ENCODE data around the gene WWC1.
"Not testable (repeated sequence)": the region's sequence is repeated elsewhere in the genome, so short reads cannot be mapped to it uniquely, and the experiment has no call there.

The WWC1 gene

DNA sequence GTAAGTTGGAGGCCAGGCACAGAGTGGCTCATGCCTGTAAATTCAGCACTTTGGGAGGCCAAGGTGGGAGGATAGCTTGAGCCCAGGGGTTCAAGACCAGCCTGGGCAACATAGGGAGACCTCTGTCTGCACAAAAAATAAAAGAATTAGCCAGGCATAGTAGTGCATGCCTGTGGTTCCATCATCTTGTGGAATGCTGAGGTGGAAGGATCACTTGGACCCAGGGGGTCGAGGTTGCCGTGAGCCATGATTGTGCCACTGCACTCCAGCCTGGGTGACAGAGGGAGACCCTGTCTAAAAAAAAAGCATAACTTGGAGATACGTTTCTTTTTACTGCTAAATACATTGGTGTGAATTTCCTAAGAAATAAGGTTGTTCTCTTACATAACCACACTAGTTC is 19.1 kb downstream of the WWC1 start:
- DNase-seq = not testable (repeated sequence)

GRCh38 chr5:168311061-168311566 is 19.7 kb downstream of the WWC1 start:
- no peak for DNase-seq

DNA sequence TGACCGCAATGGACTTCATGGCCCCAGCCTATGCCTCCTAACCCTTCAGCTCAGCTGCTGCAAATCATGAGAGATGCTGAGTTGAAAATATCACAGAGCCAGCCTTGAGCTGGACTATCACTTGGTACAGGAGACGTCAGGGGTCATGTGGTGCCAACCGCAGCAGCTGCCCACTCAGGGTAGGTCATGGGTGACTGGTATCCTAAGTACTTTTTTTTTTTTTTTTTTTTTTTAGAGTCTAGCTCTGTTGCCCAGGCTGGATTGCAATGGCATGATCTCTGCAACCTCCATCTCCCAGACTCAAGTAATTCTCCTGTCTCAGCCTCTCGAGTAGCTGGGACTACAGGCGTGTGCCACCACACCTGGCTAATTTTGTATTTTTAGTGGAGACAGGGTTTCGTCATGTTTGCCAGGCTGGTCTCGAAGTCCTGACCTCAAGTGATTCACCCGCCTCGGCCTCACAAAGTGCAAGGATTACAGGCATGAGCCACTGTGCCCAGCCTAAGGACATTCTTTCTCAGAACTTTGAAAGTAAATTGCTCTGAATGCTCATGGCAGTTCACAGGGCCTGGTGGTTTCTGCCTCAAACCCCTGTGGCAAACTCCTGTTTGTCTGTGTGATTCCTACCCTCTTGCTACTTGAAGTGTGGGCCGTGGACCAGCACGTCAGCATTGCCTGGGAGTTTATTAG is 21.3 kb downstream of the WWC1 start:
- no peak for DNase-seq

- DNase-seq = no peak
These were observed 22.3 kb downstream of the WWC1 start for GRCh38 chr5:168313596-168314204.

DNA sequence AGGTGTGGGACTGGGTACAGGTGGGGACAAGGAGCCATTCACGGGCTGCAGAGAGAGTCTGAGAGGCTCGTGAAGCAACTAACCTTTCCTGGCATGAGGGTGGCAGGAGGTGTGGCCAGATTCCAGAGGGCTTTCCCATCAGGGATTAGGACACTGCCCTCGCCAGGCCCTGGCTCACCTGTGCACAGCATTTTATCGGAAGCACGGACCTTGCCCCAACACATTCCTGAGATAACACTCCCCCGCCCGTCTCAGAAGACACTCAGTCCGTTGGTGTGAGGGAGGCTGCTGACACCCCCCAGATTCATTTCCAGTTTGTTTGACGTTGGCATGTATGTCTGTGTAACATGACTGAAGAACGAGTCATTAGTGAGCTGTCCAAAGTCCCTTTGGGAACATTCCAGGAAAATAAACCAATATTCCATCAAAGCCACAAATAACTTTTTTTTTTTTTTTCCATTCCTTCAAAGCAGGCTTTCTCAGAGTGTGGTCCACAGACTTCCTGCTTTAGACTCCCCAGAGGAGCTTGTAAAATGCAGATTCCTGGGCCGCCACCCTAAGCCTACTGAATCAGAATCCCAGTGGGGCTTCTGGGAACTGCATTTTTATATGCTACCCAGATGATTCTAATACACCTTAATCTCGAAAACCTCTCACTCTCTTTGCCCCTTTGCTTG is 23.4 kb downstream of the WWC1 start:
- DNase-seq = peak; percentile 85 to 88

DNA sequence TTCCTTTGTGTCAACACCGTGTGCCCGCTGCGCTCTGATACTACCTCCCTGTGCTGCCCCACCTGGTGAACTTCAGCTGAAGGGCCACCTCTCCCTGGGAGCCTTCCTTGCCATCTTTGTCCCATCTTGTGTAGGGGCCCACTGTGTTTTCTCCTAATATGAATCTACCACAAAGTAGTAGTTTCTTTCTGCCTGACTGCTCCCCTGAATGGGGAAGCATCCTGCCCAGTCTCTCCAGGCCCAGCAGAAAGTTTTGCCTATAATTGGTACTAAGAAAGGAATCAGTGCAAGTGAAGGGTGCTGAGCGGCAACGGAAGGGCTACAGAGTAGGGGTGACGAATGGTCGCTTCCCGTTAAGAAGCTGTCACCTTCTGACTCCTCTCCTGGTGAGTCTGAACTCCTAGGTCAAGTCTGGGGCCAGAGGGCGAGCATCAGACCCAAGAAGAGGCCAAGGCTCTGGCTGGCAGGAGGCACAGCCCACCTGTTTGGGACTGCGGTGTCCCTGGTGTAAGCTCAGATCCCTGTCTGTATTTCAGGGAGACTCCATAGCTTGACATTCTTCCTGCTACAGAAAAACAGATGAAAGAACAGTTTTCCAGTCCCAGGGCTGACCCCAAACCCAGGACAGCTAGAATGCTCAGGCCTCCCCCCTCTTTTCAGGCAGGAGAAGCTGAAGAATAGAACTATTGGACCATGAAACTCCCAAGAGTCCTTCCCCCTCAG is 24.1 kb downstream of the WWC1 start:
- no peak for DNase-seq

DNA sequence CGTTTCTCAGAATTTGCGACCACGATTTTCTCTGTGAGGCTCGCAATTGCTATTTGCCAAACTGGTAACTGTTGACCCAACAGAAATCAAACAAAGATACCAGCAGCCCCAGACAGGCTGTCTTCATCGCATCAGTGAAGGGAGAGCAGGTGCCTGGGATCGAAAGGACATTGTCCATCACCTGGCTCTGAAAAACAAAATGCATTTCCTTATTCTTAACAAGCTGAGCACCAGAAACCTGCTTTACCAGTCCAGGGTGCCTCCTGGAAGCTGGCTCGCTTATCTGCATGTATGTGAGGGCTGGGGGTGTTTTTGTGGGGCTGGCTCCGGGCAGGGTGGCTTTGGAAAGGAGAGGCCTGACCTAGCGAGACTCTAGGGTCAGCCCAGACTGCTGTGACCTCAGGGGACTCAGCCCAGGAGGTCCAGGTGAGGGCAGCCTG is 24.7 kb downstream of the WWC1 start:
- DNase-seq = no peak

GRCh38 chr5:168317096-168317520 is 25.7 kb downstream of the WWC1 start:
- no peak for DNase-seq

DNA sequence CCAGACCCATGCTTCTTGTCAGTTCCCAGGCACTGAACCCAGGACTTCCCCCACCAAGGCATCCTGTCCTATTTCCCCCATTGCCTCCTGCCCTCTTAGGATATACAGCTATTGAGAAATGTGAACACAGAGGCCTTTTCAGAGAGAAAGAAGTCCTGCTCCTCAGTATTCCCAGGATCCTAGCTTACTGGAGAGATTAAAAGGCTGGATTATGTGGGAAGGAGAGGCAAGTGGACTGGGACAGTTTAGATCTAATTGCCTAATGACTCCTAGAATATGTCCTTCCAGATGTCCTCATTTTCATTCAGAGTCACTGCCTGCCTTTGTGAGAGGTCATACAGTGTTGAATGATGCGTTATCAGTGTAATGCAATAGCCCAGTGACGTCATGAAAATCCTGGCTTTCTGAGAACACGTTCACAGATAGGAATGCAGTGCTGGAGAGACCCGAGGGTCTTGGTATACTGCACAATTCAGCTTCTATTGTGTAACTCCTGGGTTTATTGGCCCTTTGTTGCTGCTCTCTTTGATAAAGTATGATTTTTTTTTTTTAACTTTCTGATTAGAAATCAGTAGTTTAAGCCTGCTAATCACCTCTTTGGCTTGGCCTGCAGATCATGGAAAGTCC is 26.2 kb downstream of the WWC1 start:
- peak; percentile 93 to 94 for DNase-seq

GRCh38 chr5:168318240-168318639 is 26.8 kb downstream of the WWC1 start:
- no peak for DNase-seq

DNA sequence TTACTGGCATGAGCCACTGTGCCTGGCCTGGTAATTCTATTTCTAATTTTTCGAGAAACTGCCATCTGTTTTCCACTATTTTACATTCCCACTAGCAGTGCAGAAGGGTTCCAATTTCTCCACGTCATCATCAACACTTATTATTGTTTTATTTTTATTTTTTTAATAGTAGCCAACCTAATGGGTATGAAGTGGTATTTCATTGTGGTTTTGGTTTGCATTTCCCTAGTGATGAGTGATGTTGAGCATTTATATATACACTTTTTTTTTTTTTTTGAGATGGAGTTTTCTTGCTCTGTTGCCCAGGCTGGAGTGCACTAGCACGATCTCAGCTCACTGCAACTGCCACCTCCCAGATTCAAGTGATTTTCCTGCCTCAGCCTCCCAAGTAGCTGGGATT is 28.3 kb downstream of the WWC1 start:
- DNase-seq = no peak

DNA sequence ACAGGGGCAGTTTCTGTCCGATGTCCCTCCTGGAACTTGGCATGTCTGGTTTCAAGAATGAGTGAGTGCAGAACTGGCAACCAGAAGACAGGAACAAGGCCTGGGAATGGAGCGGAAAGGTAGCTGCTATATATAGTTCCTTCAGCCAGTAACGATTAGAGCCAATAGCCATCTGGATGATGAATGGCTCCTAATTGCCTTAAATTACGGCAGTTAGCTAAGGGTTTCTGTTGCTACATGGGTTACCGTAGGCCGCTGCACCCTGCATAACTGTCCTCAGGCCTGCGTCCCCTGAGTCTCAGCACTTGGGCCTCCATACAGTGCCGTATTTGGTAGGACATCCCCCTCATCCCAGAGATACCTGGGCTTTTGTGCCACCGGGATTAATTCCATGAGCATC is 29.4 kb downstream of the WWC1 start:
- no peak for DNase-seq

- DNase-seq = peak in 1 of 2 experiments; percentile 62
These were observed 33.6 kb downstream of the WWC1 start for GRCh38 chr5:168324859-168325630.

- DNase-seq = no peak
These were observed 35.6 kb downstream of the WWC1 start for GRCh38 chr5:168327019-168327421.

DNA sequence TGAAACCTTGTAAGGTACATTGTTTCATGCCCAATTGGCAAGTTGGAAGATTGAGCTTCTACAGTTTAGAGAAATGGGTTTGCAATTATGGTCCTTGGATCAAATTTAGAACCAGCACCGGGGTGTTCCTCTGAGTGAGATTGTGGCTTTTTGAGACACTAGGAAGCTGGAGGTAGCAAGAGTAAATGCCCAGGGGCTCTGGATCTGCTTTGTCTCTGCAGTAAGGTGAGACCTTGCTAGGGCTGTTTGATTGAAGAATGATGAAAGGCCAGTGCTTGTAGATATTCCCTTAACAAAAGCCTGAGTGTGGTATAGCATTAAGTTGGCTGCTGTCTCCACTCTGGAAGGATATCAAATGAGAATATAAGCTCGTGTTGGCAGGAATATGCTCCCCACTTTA is 36.0 kb downstream of the WWC1 start:
- no peak for DNase-seq

DNA sequence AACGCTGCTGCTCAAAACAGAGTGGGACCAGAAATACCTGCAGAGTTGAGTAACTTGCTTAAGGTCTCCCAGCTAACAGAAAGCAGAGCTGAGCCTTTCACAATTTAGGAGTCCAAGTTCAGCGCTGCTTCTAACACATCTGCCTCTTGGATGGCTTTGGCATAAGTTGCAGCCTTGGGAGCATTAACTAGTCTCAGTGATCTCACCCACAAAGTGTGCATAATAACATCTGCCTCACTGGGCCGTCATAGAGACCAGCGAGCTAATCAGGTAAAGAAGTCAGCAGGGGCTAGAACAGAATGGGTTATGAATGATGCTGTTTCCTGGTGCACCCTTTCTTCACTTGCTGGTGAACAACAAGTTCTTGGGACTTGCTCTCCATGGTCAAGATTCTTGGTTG is 36.5 kb downstream of the WWC1 start:
- no peak for DNase-seq

- no peak for DNase-seq
These were observed 37.4 kb downstream of the WWC1 start for GRCh38 chr5:168328814-168329213.

DNA sequence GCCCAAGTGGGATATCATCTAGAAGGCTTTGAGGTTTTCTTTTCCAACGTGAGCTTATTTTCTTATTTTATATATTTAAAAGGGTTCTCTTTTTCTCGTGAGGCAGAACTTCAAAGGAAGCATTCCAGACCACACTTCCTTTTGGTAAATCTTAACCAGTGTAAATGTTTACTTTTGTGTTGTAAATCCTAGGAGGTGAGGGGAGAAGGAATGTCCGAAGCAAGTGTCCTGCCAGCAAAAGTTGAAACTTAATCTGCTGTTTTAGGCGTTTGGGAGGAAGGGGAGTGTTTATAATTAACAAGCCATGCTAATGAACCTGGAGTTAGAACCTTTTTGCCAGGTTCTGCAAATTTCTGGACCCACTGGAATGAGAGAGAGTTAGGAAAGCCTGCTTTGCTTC is 37.9 kb downstream of the WWC1 start:
- DNase-seq = no peak

DNA sequence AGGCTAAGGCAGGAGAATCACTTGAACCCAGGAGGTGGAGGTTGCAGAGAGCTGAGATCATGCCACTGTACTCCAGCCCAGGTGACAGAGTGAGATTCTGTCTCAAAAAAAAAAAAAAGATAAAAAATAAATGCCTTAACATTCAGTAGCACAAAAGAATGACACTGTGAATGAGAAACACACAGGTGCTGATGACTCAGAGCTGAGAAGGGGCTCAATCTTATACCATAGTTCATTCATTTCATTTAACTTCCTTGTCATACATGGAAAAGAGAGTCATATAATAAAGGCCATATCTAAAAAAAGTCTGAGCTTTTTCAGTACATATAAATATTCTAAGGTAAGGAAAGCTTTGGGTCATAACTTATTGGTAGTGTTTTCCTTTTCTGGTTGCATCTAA is 40.6 kb downstream of the WWC1 start:
- DNase-seq = no peak

DNA sequence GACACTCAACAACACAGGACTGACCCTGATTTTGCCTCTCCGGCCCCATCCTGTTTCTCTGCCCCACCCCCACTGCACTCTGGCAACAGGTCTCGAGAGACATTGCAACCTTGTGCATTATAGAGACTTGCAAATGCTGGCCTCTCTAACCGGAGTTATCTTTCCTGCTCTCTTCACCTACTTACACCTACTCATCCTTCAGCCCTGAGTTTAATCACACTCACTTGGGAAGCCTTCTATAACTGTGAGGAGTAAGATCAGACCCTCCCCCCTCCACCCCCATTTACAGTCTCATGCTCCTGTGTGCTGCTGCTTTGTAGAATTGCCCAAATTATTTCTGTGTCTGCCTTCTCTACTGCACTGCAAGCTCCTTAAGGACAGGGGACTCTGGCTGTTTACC is 42.8 kb downstream of the WWC1 start:
- no peak for DNase-seq

- DNase-seq = peak in 1 of 2 experiments; percentile 57
These were observed 43.2 kb downstream of the WWC1 start for GRCh38 chr5:168334695-168335094.

- no peak for DNase-seq
These were observed 45.9 kb downstream of the WWC1 start for GRCh38 chr5:168337361-168337760.

Measured in SW 1271 (cell line).